ENCODE results near the gene DCLRE1B.

The DCLRE1B gene

GRCh38 chr1:113904674-113905434 is at the start of gene DCLRE1B, which contains the start of gene AP4B1:
Gene DCLRE1B, plus strand, starts transcription at chr1:113905326. Its CDS starts 261 bp downstream, at chr1:113905587.
Gene AP4B1, minus strand, starts transcription at chr1:113904799. Its CDS starts 82 bp downstream, at chr1:113904717.
- in situ Hi-C loops (cut with MboI; ENCODE audit: low sequenced_read_pairs) = no loop called here

- in situ Hi-C loops (cut with MboI; ENCODE audit: low sequenced_read_pairs) = no loop called here
These were observed 49.3 kb upstream of the DCLRE1B start for GRCh38 chr1:113855630-113856400.

GRCh38 chr1:113856401-113856790 is 48.7 kb upstream of the DCLRE1B start:
- in situ Hi-C loops (cut with MboI; ENCODE audit: low sequenced_read_pairs) = no loop called here

- in situ Hi-C loops (cut with MboI; ENCODE audit: low sequenced_read_pairs) = no loop called here
These were observed 47.4 kb upstream of the DCLRE1B start for GRCh38 chr1:113857776-113858175.

DNA sequence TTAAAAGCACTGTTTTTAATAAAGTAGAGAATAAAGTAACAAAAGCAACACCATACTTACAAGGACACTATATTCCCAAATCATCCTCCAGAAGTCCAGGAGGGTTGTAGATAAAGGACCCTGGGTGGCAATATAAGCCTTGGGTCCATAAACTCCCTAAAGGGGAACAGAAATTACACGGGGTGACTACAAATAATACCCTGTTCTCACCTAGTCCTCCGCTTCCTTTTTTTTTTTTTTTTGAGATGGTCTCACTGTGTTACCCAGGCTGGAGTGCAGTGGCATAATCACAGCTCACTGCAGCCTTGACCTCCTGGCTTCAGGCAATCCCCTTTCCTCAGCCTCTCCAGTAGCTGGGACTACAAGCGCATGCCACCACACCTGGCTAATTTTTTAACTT is 46.7 kb upstream of the DCLRE1B start:
- in situ Hi-C loops (cut with MboI; ENCODE audit: low sequenced_read_pairs) = no loop called here

GRCh38 chr1:113858982-113859381 is 46.1 kb upstream of the DCLRE1B start:
- in situ Hi-C loops (cut with MboI; ENCODE audit: low sequenced_read_pairs) = no loop called here

GRCh38 chr1:113859478-113860175 is 45.5 kb upstream of the DCLRE1B start:
- in situ Hi-C loops (cut with MboI; ENCODE audit: low sequenced_read_pairs) = no loop called here

- in situ Hi-C loops (cut with MboI; ENCODE audit: low sequenced_read_pairs) = no loop called here
These were observed 44.2 kb upstream of the DCLRE1B start for GRCh38 chr1:113860891-113861290.

- in situ Hi-C loops (cut with MboI; ENCODE audit: low sequenced_read_pairs) = no loop called here
These were observed 43.5 kb upstream of the DCLRE1B start for GRCh38 chr1:113861641-113862040.

- in situ Hi-C loops (cut with MboI; ENCODE audit: low sequenced_read_pairs) = no loop called here
These were observed 36.6 kb upstream of the DCLRE1B start for GRCh38 chr1:113868387-113869083.

- in situ Hi-C loops (cut with MboI; ENCODE audit: low sequenced_read_pairs) = no loop called here
These were observed 34.3 kb upstream of the DCLRE1B start for GRCh38 chr1:113870778-113871177.

DNA sequence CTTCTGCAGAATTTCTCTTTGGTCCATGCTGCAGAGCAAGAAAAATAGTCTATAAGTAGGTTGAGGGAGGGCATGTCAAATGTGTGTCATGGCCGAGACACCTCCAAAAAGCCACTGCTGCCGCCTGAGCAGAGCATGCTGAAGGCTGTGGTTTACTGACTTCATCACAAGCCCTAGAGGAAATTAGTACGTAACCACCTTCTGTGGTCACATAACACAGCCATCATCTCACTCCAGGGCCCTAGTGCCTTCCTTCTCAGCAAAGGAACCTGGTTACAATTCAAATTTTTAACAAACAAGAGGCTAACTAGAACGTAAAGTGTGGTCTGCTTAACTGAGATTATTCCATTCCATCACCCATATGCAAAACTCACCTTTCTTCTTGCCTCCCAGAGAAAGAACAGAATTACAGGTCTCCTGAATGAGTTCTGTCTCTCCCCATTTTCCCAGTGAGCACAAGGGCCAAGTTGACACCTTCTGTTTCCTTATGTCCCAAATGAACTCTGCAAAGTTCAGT is 33.5 kb upstream of the DCLRE1B start, which contains the start of gene PTPN22:
Gene PTPN22 (minus strand): TSS at position 116 of the 517 bp plus-strand sequence.
- in situ Hi-C loops (cut with MboI; ENCODE audit: low sequenced_read_pairs) = no loop called here

DNA sequence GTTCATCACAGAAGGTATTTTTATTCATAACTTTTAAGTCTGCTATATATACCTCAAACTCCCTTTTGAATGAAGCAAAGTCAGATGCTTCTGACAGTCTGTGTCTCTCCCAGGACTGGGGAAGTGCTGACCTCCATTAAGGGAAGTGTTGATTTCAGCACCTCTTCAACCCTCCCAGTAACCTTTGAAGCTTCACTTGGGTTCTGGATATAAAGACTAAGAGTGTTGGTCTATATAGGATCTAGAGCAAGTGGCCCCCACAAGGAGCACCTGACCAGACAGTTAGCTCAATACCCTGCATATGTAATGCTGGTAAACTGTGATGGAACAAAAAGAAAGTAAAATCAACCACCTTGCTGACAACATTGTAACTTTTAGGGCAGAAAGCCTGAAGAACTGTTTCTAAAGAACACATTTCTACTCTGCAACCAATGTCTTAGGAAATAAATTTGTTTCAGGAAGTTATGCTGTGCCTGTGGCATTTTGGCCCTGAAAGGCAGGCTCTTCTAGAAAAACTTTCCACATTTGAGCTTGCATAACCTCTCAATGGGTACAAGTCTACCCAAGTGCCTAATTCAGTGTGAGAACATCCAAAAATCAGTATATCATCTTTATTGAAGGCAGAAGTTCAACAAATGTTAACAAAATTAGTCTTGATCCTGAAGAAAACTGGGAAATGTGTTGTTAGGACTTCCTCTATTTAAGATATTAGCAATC is 32.7 kb upstream of the DCLRE1B start:
- in situ Hi-C loops (cut with MboI; ENCODE audit: low sequenced_read_pairs) = no loop called here

- in situ Hi-C loops (cut with MboI; ENCODE audit: low sequenced_read_pairs) = no loop called here
These were observed 30.9 kb upstream of the DCLRE1B start for GRCh38 chr1:113874012-113874879.

GRCh38 chr1:113875714-113876113 is 29.4 kb upstream of the DCLRE1B start:
- in situ Hi-C loops (cut with MboI; ENCODE audit: low sequenced_read_pairs) = no loop called here

- in situ Hi-C loops (cut with MboI; ENCODE audit: low sequenced_read_pairs) = no loop called here
These were observed 28.9 kb upstream of the DCLRE1B start for GRCh38 chr1:113876176-113876575.

DNA sequence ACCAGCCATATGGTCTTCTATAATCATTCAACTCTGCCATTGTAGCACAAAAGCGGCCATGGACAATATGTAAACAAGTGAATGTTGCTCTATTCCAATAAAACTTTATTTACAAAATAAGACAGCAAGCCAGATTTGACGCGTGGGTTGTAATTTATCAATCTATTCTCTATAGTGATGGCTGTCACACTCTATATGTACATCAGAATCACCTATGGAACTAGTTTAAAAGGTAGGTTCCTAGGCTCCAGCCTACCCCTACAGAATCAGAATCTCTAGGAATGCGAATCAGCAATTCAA is 25.4 kb upstream of the DCLRE1B start:
- in situ Hi-C loops (cut with MboI; ENCODE audit: low sequenced_read_pairs) = no loop called here

GRCh38 chr1:113881661-113882060 is 23.5 kb upstream of the DCLRE1B start:
- in situ Hi-C loops (cut with MboI; ENCODE audit: low sequenced_read_pairs) = no loop called here

All from HL-60/S4 treated with retinoic acid at 250 ng/mL for 4 days and 3 days (cell line).